ENCODE data around the gene SHTN1. TPM values are rescaled to one million over a fixed set of nuclear protein-coding genes. Genes with fewer than 3 reads are reported as not detected.

SHTN1 gene
- total and polyA plus RNA-seq, 2 of the 4 experiments (the other 2 are of a cell fraction), result 0.54 to 2.3 TPM

- Histone ChIP-seq H3K9me1 (ENCODE audit: insufficient read depth, low read length) (no peaks in the 10 kb centered on the region), H3K18ac (ENCODE audit: low read depth, low read length) (no peak overlapping the region), H3K79me1 (ENCODE audit: low read depth in 1 of 2, low read length in 2 of 2) (no peaks in the 10 kb centered on the region), H2AFZ (replicated peaks; ENCODE audit: low read length, poor library complexity) (no peak overlapping the region), H3K36me3 (ENCODE audit: control insufficient read depth, insufficient read depth, low read length) (no peaks in the 10 kb centered on the region), H3K56ac (ENCODE audit: extremely low read depth, insufficient read depth, low read length) (no peak overlapping the region), H3K14ac (replicated peaks; ENCODE audit: low read depth, low read length) (no peak overlapping the region), H3K9ac (ENCODE audit: low read depth, low read length) (no peak overlapping the region), H2BK15ac (ENCODE audit: low read depth, low read length) (no peak overlapping the region), H4K5ac (ENCODE audit: low read depth, low read length) (no peak overlapping the region), H4K91ac (ENCODE audit: insufficient read depth, low read depth, low read length) (no peak overlapping the region), H2AK5ac (ENCODE audit: low read depth, low read length) (no peak overlapping the region), H3K4me3 (ENCODE audit: insufficient read depth, low read depth, low read length) (no peak overlapping the region), H3K23ac (ENCODE audit: low read depth, low read length) (no peak overlapping the region), H2BK120ac (ENCODE audit: low read depth, low read length) (no peak overlapping the region), H2BK20ac (ENCODE audit: low read depth, low read length) (no peak overlapping the region), H2AK9ac (replicated peaks; ENCODE audit: low read depth, low read length, poor library complexity) (no peak overlapping the region), H3K27me3 (ENCODE audit: control insufficient read depth, insufficient read depth, low read length) (peaks cover 5% of the 10 kb centered on the region), H3K4me2 (ENCODE audit: low read depth, low read length) (no peak overlapping the region), H3K9me3 (ENCODE audit: control insufficient read depth, insufficient read depth, low read length) (no peaks in the 10 kb centered on the region), H2BK5ac (ENCODE audit: low read depth, low read length, poor library complexity, severe bottlenecking) (no peak overlapping the region), H4K20me1 (ENCODE audit: insufficient read depth, low read length) (no peaks in the 10 kb centered on the region), H4K8ac (ENCODE audit: low read depth in 2 of 2, low read length in 2 of 2) (no peak overlapping the region), H3K4ac (ENCODE audit: low read depth, low read length) (no peak overlapping the region), H3K27ac (ENCODE audit: insufficient read depth, low read length) (no peak overlapping the region), H3K4me1 (ENCODE audit: control insufficient read depth, insufficient read depth, low read length) (no peaks in the 10 kb centered on the region)
- ChIA-PET POLR2A (ENCODE audit: unreplicated experiment) (no interaction called here), CTCF (no interaction called here)
- in situ Hi-C loops (cut with MboI; ENCODE audit: low sequenced_read_pairs) (no loop called here), intact Hi-C loops (cut with micrococcal nuclease) (no loop called here), dilution Hi-C loops (cut with HindIII; ENCODE audit: low sequenced_read_pairs, unreplicated experiment) (no loop called here)
- no peak for TF ChIP-seq POLR2A (IDR thresholded peaks at IDR 0.05; ENCODE audit: low read depth, low read length)
- TF ChIP-seq CTCF (conservative IDR thresholded peaks at IDR 0.05; ENCODE audit: low read depth, low read length), result no peak
- TF ChIP-seq ELK1 (IDR thresholded peaks at IDR 0.05; ENCODE audit: borderline replicate concordance, low read depth, low read length), result no peak
- TF ChIP-seq MAFK (IDR thresholded peaks at IDR 0.05; ENCODE audit: low read depth, low read length), result no peak
- TF ChIP-seq RFX5 (IDR thresholded peaks at IDR 0.05; ENCODE audit: low read depth, low read length), result no peak
- WGBS, 2 experiments (ENCODE audit: extremely low coverage in 2 of 2, insufficient read length in 1 of 2), result no CpG with 5 or more reads among the region's 2 CpGs
- DNase-seq (no peak), ATAC-seq (ENCODE audit: low read depth) (no peak)
- BruUV-seq (replicated peaks), result no TSS peak
Observed at GRCh38 chr10:116866066-116866465, 138.9 kb downstream of the SHTN1 start.
